ENCODE results near the gene ATG4A.

ATG4A gene

GRCh38 chrX:108123591-108124366, 32.2 kb downstream of the ATG4A start:
- DNase-seq (ENCODE audit: low read depth in 2 of 2), result no peak

GRCh38 chrX:108126661-108127060, 35.1 kb downstream of the ATG4A start:
- DNase-seq (ENCODE audit: low read depth in 2 of 2), result no peak

GRCh38 chrX:108127152-108127551, 35.6 kb downstream of the ATG4A start:
- no peak for DNase-seq (ENCODE audit: low read depth in 2 of 2)

- no peak for DNase-seq (ENCODE audit: low read depth in 2 of 2)
Observed at GRCh38 chrX:108130889-108131288, 39.3 kb downstream of the ATG4A start.

- no peak for DNase-seq (ENCODE audit: low read depth in 2 of 2)
Observed at GRCh38 chrX:108131471-108131870, 39.9 kb downstream of the ATG4A start.

- DNase-seq (ENCODE audit: low read depth in 2 of 2), result no peak
Observed at GRCh38 chrX:108132034-108132433, 40.5 kb downstream of the ATG4A start.

- no peak for DNase-seq (ENCODE audit: low read depth in 2 of 2)
Observed at GRCh38 chrX:108132876-108133275, 41.3 kb downstream of the ATG4A start.

GRCh38 chrX:108134724-108135123, 43.1 kb downstream of the ATG4A start:
- no peak for DNase-seq (ENCODE audit: low read depth in 2 of 2)

GRCh38 chrX:108138814-108139702, 47.5 kb downstream of the ATG4A start:
- no peak for DNase-seq (ENCODE audit: low read depth in 2 of 2)

- DNase-seq (ENCODE audit: low read depth in 2 of 2), result no peak
Observed at GRCh38 chrX:108148524-108148923, 56.9 kb downstream of the ATG4A start.

GRCh38 chrX:108156082-108156481, 64.5 kb downstream of the ATG4A start:
- no peak for DNase-seq (ENCODE audit: low read depth in 2 of 2)

- DNase-seq (ENCODE audit: low read depth in 2 of 2), result no peak
Observed at GRCh38 chrX:108156934-108157466, 65.4 kb downstream of the ATG4A start.

- DNase-seq (ENCODE audit: low read depth in 2 of 2), result no peak
Observed at GRCh38 chrX:108157628-108158027, 66.0 kb downstream of the ATG4A start.

GRCh38 chrX:108159028-108159670, 67.6 kb downstream of the ATG4A start:
- no peak for DNase-seq (ENCODE audit: low read depth in 2 of 2)

- DNase-seq (ENCODE audit: low read depth in 2 of 2), result no peak
Observed at GRCh38 chrX:108160309-108160708, 68.7 kb downstream of the ATG4A start.

GRCh38 chrX:108162265-108162664, 70.7 kb downstream of the ATG4A start:
- DNase-seq (ENCODE audit: low read depth in 2 of 2), result no peak

GRCh38 chrX:108163333-108164082, 71.9 kb downstream of the ATG4A start:
- no peak for DNase-seq (ENCODE audit: low read depth in 2 of 2)

GRCh38 chrX:108165383-108166111, 74.0 kb downstream of the ATG4A start:
- DNase-seq (ENCODE audit: low read depth in 2 of 2), result no peak

- DNase-seq (ENCODE audit: low read depth in 2 of 2), result no peak
Observed at GRCh38 chrX:108167211-108167872, 75.8 kb downstream of the ATG4A start.

All from stimulated activated CD8-positive, alpha-beta memory T cell treated with anti-CD3 and anti-CD28 coated beads, Interleukin-7, amount 100 ng/mL, for 1 hour (primary cell).